NT2/D1 (cell line): ENCODE data around the gene SIN3B.

Experiments used
- SUZ12 ChIP-seq: IDR thresholded peaks from 2 replicates; pipeline ENCODE4 v1.6.1; 2011; ENCODE audit not compliant: insufficient read length, insufficient read depth; ENCODE audit errors: extremely low read depth
- YY1 ChIP-seq: IDR thresholded peaks from 2 replicates; pipeline ENCODE4 v1.6.1; 2011; ENCODE audit not compliant: insufficient read length, insufficient read depth
- ZNF274 ChIP-seq: IDR thresholded peaks from 2 replicates; pipeline ENCODE4 v1.6.1; 2011; ENCODE audit warnings: mild to moderate bottlenecking, low read depth, low read length

DNA sequence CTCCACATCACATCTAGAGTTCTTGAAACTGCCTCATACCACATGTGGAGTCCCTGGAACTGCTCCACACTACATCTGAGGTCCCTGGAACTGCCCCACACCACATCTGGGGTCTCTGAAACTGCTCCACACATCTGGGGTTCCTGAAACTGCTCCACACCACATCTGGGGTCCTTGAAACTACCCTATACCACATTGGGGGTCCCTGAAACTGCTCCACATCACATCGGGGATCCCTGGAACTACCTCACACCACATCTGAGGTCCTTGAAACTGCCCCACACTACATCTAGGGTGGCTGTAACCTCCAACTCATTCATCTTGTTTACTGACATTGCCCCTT is 93.4 kb downstream of the SIN3B start:
- TF ChIP-seq ZNF274 = no peak
- no peak for TF ChIP-seq YY1
- TF ChIP-seq SUZ12 = no peak
